Measurements from ENCODE around the gene COL24A1.
"Not testable (repeated sequence)": the region's sequence is repeated elsewhere in the genome, so short reads cannot be mapped to it uniquely, and the experiment has no call there.

The COL24A1 gene

GRCh38 chr1:85818371-85818770 lies 338.2 kb downstream of the COL24A1 start:
- DNase-seq (ENCODE audit: insufficient read length) (no peak), FAIRE-seq (no peak)
- TF ChIP-seq POLR2A (IDR thresholded peaks at IDR 0.05; ENCODE audit: low read depth, low read length) (no peak), POLR2AphosphoS5 (IDR thresholded peaks at IDR 0.05; ENCODE audit: low read depth, low read length) (no peak), TAF1 (IDR thresholded peaks at IDR 0.05; ENCODE audit: borderline replicate concordance, low read depth, low read length) (no peak)

DNA sequence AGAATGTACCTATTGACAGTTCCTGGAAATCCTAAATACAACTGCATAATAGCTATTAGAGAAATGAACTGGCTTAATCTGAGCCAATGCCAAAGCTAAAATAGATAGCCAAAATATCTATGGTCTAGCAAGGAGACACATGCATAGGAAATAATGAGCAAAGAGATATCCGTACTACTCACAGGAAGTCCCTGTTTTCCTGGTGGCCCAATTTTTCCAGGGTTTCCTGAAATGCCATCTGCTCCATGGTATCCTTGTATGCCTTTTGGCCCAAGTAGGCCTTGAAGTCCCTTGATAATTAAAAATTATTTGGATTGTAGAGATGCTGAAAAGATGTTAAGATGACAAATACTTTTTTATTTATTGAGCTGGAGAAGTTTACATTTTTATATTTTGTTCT lies 340.0 kb downstream of the COL24A1 start:
- no peak for FAIRE-seq
- DNase-seq (ENCODE audit: insufficient read length), result no peak
- TF ChIP-seq POLR2A (IDR thresholded peaks at IDR 0.05; ENCODE audit: low read depth, low read length), result no peak
- TF ChIP-seq TAF1 (IDR thresholded peaks at IDR 0.05; ENCODE audit: borderline replicate concordance, low read depth, low read length), result no peak
- TF ChIP-seq POLR2AphosphoS5 (IDR thresholded peaks at IDR 0.05; ENCODE audit: low read depth, low read length), result no peak

- no peak for FAIRE-seq
- TF ChIP-seq POLR2A (IDR thresholded peaks at IDR 0.05; ENCODE audit: low read depth, low read length), result no peak
- no peak for TF ChIP-seq POLR2AphosphoS5 (IDR thresholded peaks at IDR 0.05; ENCODE audit: low read depth, low read length)
- TF ChIP-seq TAF1 (IDR thresholded peaks at IDR 0.05; ENCODE audit: borderline replicate concordance, low read depth, low read length), result no peak
- no peak for DNase-seq (ENCODE audit: insufficient read length)
Measured at GRCh38 chr1:85815906-85816305, 340.7 kb downstream of the COL24A1 start.

- FAIRE-seq (no peak), DNase-seq (ENCODE audit: insufficient read length) (no peak)
- TF ChIP-seq POLR2AphosphoS5 (IDR thresholded peaks at IDR 0.05; ENCODE audit: low read depth, low read length), result no peak
- no peak for TF ChIP-seq TAF1 (IDR thresholded peaks at IDR 0.05; ENCODE audit: borderline replicate concordance, low read depth, low read length)
- no peak for TF ChIP-seq POLR2A (IDR thresholded peaks at IDR 0.05; ENCODE audit: low read depth, low read length)
Measured at GRCh38 chr1:85806236-85806965, 350.2 kb downstream of the COL24A1 start.

DNA sequence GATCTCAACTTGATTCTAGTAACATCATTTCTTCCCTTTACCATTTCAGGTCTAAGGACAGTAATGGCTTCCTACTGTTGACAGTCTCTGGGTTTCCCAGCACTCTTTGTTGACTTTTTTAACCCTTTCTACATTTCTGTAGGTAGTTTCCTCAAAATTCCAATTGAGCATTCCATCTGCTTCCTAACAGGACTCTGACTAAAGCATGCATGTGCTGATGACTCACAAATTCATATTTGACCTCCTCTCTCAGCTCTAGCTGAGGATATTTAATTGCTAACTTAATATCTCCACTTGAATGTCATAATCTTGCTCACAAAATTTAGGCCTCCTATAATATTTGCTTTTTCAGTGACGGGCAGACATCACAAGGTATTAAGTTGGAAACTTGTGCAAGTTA lies 355.1 kb downstream of the COL24A1 start:
- TF ChIP-seq POLR2A (IDR thresholded peaks at IDR 0.05; ENCODE audit: low read depth, low read length) (no peak), POLR2AphosphoS5 (IDR thresholded peaks at IDR 0.05; ENCODE audit: low read depth, low read length) (no peak), TAF1 (IDR thresholded peaks at IDR 0.05; ENCODE audit: borderline replicate concordance, low read depth, low read length) (no peak)
- FAIRE-seq (no peak), DNase-seq (ENCODE audit: insufficient read length) (no peak)

GRCh38 chr1:85799737-85800136 lies 356.8 kb downstream of the COL24A1 start:
- no peak for FAIRE-seq
- DNase-seq (ENCODE audit: insufficient read length), result no peak
- TF ChIP-seq POLR2A (IDR thresholded peaks at IDR 0.05; ENCODE audit: low read depth, low read length) (no peak), POLR2AphosphoS5 (IDR thresholded peaks at IDR 0.05; ENCODE audit: low read depth, low read length) (no peak), TAF1 (IDR thresholded peaks at IDR 0.05; ENCODE audit: borderline replicate concordance, low read depth, low read length) (no peak)

DNA sequence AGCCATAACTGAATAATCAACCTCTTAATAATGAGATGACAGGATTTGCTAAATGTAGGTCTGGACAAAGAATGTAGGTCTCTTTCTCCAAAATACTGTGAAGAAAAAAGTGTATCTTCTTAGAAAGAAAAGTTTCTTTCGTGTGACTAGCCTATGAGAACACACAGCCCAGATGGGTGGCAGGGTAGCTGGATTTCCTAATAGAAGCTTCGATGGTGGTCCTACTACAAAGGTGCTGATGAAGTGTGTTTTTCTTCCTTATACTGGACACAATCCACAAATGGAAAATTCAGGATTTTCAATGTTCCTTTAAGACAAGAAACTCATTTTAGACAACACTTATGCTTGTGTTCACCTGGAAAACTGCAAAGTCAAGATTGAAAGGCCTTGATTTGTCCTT lies 358.2 kb downstream of the COL24A1 start:
- TF ChIP-seq POLR2AphosphoS5 (IDR thresholded peaks at IDR 0.05; ENCODE audit: low read depth, low read length) (no peak), POLR2A (IDR thresholded peaks at IDR 0.05; ENCODE audit: low read depth, low read length) (no peak), TAF1 (IDR thresholded peaks at IDR 0.05; ENCODE audit: borderline replicate concordance, low read depth, low read length) (no peak)
- FAIRE-seq, result no peak
- no peak for DNase-seq (ENCODE audit: insufficient read length)

- not testable (repeated sequence) for DNase-seq (ENCODE audit: insufficient read length); FAIRE-seq
Measured at GRCh38 chr1:85777021-85777420, 379.6 kb downstream of the COL24A1 start.

GRCh38 chr1:85762804-85763203 lies 393.8 kb downstream of the COL24A1 start:
- TF ChIP-seq POLR2AphosphoS5 (IDR thresholded peaks at IDR 0.05; ENCODE audit: low read depth, low read length) (no peak), TAF1 (IDR thresholded peaks at IDR 0.05; ENCODE audit: borderline replicate concordance, low read depth, low read length) (no peak), POLR2A (IDR thresholded peaks at IDR 0.05; ENCODE audit: low read depth, low read length) (no peak)
- FAIRE-seq (no peak), DNase-seq (ENCODE audit: insufficient read length) (no peak)

- no peak for TF ChIP-seq POLR2A (IDR thresholded peaks at IDR 0.05; ENCODE audit: low read depth, low read length)
- no peak for TF ChIP-seq POLR2AphosphoS5 (IDR thresholded peaks at IDR 0.05; ENCODE audit: low read depth, low read length)
- no peak for TF ChIP-seq TAF1 (IDR thresholded peaks at IDR 0.05; ENCODE audit: borderline replicate concordance, low read depth, low read length)
- FAIRE-seq (no peak), DNase-seq (ENCODE audit: insufficient read length) (no peak)
Measured at GRCh38 chr1:85756864-85757263, 399.7 kb downstream of the COL24A1 start.

DNA sequence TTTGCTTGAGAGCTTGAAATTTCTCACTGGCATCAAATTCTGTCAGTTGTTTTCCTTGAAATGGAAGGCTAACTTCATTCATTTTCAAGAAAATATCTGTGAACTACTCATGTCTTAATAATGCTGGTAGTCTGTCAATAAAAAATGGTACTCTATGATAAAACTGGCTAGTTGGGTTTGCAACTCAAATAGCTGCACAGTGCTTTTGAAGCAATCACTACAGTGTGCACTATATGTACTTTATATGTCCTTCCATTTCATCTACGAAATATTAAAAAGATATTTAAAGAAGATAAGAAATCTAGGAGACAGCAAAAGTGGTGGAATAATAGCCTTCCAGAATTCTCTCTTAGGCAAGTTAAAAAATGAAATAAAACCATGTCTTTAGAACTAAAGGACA lies 408.5 kb downstream of the COL24A1 start:
- FAIRE-seq (no peak), DNase-seq (ENCODE audit: insufficient read length) (no peak)
- no peak for TF ChIP-seq POLR2A (IDR thresholded peaks at IDR 0.05; ENCODE audit: low read depth, low read length)
- TF ChIP-seq TAF1 (IDR thresholded peaks at IDR 0.05; ENCODE audit: borderline replicate concordance, low read depth, low read length), result no peak
- TF ChIP-seq POLR2AphosphoS5 (IDR thresholded peaks at IDR 0.05; ENCODE audit: low read depth, low read length), result no peak

DNA sequence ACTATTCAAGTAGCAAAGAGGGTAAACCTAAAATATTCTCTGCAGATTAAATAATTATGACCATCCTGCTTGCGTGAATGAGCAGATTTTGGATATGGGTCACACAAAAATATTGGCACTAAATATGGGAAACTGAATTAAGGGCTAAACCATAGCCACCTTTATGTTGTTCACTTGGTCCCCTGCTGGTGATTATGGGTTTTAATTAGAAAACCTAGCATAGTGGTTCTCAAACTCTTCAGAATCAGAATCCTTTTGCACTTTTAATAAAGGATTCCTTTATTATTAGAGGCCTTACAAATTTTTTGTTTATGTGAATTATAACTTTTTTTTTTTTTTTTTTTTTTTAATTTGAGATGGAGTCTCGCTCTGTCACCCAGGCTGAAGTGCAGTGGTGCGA lies 409.8 kb downstream of the COL24A1 start:
- TF ChIP-seq POLR2AphosphoS5 (IDR thresholded peaks at IDR 0.05; ENCODE audit: low read depth, low read length), result no peak
- TF ChIP-seq POLR2A (IDR thresholded peaks at IDR 0.05; ENCODE audit: low read depth, low read length), result no peak
- TF ChIP-seq TAF1 (IDR thresholded peaks at IDR 0.05; ENCODE audit: borderline replicate concordance, low read depth, low read length), result no peak
- DNase-seq (ENCODE audit: insufficient read length), result no peak
- FAIRE-seq, result no peak
